Brain microvascular endothelial cell (primary cell): ENCODE results near the gene VIL1.

Experiments used
- DNase-seq: peaks from one replicate; pipeline ENCODE4 v3.0.0-alpha.2; 2020
- H3K27ac ChIP-seq: fragments of 250-450 bp; sonication (Bioruptor Pico); 2 replicates; pipeline ENCODE4 v1.5.1; 2020; ENCODE audit warnings: mild to moderate bottlenecking, moderate library complexity
- H3K27me3 ChIP-seq: fragments of 250-450 bp; sonication (Bioruptor Pico); replicated peaks from 2 replicates; pipeline ENCODE4 v1.5.1; 2020; ENCODE audit warnings: mild to moderate bottlenecking
- H3K36me3 ChIP-seq: fragments of 250-450 bp; sonication (Bioruptor Pico); replicated peaks from 2 replicates; pipeline ENCODE4 v1.5.1; 2020; ENCODE audit warnings: mild to moderate bottlenecking
- H3K4me3 ChIP-seq: 2 replicates; pipeline ENCODE4 v1.5.1; 2011; ENCODE audit warnings: low read depth, mild to moderate bottlenecking, control low read depth, low read length, moderate library complexity
- CTCF ChIP-seq: IDR thresholded peaks from 2 replicates; pipeline ENCODE4 v1.5.1; 2011; ENCODE audit warnings: low read depth, mild to moderate bottlenecking, moderate library complexity, low read length, control low read depth, inconsistent platforms; ENCODE audit errors: missing control alignments
- in situ Hi-C: cut with HindIII; loops from 2 replicates; pipeline ENCODE4 v1.10.0; 2017; ENCODE audit warnings: low sequenced_read_pairs, low pct_ligation_motif_present

VIL1 gene

GRCh38 chr2:218434456-218434855 is 15.5 kb downstream of the VIL1 start:
- H3K27ac ChIP-seq, result no peak overlapping the region
- no peaks in the 10 kb centered on the region for H3K36me3 ChIP-seq
- in situ Hi-C loops, result no loop called here
- DNase-seq, result no peak
- TF ChIP-seq CTCF, result no peak
- no peak overlapping the region for H3K4me3 ChIP-seq
- no peaks in the 10 kb centered on the region for H3K27me3 ChIP-seq

GRCh38 chr2:218435003-218435982 is 16.4 kb downstream of the VIL1 start:
- H3K4me3 ChIP-seq, result no peak overlapping the region
- in situ Hi-C loops, result no loop called here
- no peak overlapping the region for H3K27ac ChIP-seq
- DNase-seq, result no peak
- no peaks in the 10 kb centered on the region for H3K36me3 ChIP-seq
- TF ChIP-seq CTCF, result no peak
- no peaks in the 10 kb centered on the region for H3K27me3 ChIP-seq

GRCh38 chr2:218436992-218437391 is 18.1 kb downstream of the VIL1 start:
- Histone ChIP-seq H3K27me3 (no peaks in the 10 kb centered on the region), H3K4me3 (no peak overlapping the region), H3K36me3 (no peaks in the 10 kb centered on the region), H3K27ac (no peak overlapping the region)
- in situ Hi-C loops, result no loop called here
- DNase-seq, result no peak
- no peak for TF ChIP-seq CTCF

- no peak for TF ChIP-seq CTCF
- no peak overlapping the region for H3K27ac ChIP-seq
- H3K27me3 ChIP-seq, result no peaks in the 10 kb centered on the region
- in situ Hi-C loops, result no loop called here
- no peak for DNase-seq
- H3K36me3 ChIP-seq, result no peaks in the 10 kb centered on the region
- H3K4me3 ChIP-seq, result no peak overlapping the region
These were observed 19.0 kb downstream of the VIL1 start for GRCh38 chr2:218437969-218438368.

- Histone ChIP-seq H3K27ac (no peak overlapping the region), H3K36me3 (no peaks in the 10 kb centered on the region), H3K4me3 (no peak overlapping the region), H3K27me3 (no peaks in the 10 kb centered on the region)
- in situ Hi-C loops, result no loop called here
- DNase-seq, result no peak
- no peak for TF ChIP-seq CTCF
These were observed 19.7 kb downstream of the VIL1 start for GRCh38 chr2:218438596-218438995.
